Left ventricle myocardium inferior (tissue), 1 donor: Measurements from ENCODE around the gene KIF15. TPM values are rescaled to one million over a fixed set of nuclear protein-coding genes. Genes with fewer than 3 reads are reported as not detected.

Experiments used
- DNase-seq: peaks from one replicate; pipeline ENCODE4 v3.0.0-alpha.2; 2020
- H3K27ac ChIP-seq: fragments of 200-600 bp; replicated peaks from 2 replicates; pipeline ENCODE4 v1.8.0; 2021
- H3K27me3 ChIP-seq: fragments of 200-600 bp; 2 replicates; pipeline ENCODE4 v1.8.0; 2021; ENCODE audit warnings: low read depth
- H3K36me3 ChIP-seq: fragments of 200-600 bp; 2 replicates; pipeline ENCODE4 v1.8.0; 2021
- H3K4me1 ChIP-seq: fragments of 200-600 bp; 2 replicates; pipeline ENCODE4 v1.8.0; 2021
- H3K4me3 ChIP-seq: fragments of 200-600 bp; 2 replicates; pipeline ENCODE4 v1.8.0; 2021; ENCODE audit warnings: mild to moderate bottlenecking, moderate library complexity
- H3K9me3 ChIP-seq: fragments of 200-600 bp; replicated peaks from 2 replicates; pipeline ENCODE4 v1.8.0; 2021
- intact Hi-C: fragments of 100-400 bp; cut with micrococcal nuclease; formaldehyde crosslinking; loops from one replicate; pipeline ENCODE4 v1.11.0; 2022
- total RNA-seq: library from RNA; stranded (reverse); fragmentation: NEBNext Ultra II Directional; extraction: Animal tissue kit (Norgen Biotek cat#: 25700); gene quantifications from one replicate; pipeline ENCODE4 v1.2.1, GENCODE V29; 2021
- TF ChIP-seq, protein P1 (sequence below): fragments of 200-600 bp; IDR thresholded peaks from 2 replicates; pipeline ENCODE4 v1.8.0; 2021; ENCODE audit warnings: antibody characterized with exemption, mild to moderate bottlenecking, borderline replicate concordance
- donor health status: DM: no; HTN: yes; CAD: no; lungs with severe emphysema.

The KIF15 gene
- total RNA-seq, 1 donor from 2014 or later = 0.85 TPM

DNA sequence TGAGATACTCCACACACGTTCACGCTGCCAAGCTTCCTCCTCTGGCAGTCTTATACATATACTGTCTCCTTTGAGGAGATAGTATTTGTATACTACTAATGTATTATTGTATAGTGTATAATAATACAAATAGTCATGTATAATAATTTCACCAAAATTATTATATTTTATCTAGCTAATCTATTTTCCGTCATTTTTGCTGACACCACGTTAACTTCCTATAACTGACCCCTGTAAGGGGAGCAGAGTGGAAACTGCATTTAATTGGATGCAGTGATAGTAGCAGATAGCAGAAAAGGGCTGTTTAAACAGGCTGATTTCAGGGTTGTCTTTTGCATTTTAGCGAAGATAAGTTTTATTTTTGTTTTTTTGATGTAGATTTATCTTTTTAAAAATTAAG, 69.6 kb downstream of the KIF15 start:
- DNase-seq = no peak

DNA sequence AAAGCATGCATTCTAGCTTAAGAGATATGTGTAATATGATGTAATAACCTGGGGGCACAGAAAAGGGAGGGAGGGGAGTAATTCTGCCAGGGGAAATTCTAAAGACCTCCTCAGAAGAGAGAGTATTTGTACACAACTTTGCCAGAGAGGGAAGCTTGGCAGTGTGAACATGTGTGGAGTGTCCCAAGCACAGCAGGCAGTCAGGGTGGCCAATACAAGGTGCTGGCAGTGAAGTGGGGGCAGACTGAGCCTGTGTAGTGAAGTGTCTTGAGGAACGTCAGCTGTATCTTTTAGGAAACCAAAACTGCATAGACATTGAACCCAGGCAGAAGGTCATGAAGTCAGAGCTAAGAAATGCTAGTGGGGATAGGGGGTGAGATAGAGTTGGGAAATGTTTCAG, 70.4 kb downstream of the KIF15 start:
- TF ChIP-seq, protein P1, sequence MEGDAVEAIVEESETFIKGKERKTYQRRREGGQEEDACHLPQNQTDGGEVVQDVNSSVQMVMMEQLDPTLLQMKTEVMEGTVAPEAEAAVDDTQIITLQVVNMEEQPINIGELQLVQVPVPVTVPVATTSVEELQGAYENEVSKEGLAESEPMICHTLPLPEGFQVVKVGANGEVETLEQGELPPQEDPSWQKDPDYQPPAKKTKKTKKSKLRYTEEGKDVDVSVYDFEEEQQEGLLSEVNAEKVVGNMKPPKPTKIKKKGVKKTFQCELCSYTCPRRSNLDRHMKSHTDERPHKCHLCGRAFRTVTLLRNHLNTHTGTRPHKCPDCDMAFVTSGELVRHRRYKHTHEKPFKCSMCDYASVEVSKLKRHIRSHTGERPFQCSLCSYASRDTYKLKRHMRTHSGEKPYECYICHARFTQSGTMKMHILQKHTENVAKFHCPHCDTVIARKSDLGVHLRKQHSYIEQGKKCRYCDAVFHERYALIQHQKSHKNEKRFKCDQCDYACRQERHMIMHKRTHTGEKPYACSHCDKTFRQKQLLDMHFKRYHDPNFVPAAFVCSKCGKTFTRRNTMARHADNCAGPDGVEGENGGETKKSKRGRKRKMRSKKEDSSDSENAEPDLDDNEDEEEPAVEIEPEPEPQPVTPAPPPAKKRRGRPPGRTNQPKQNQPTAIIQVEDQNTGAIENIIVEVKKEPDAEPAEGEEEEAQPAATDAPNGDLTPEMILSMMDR = no peak
- Histone ChIP-seq H3K27me3 (no peaks in the 10 kb centered on the region), H3K4me1 (peaks cover 14% of the 10 kb centered on the region), H3K27ac (peak overlapping the region; percentile 75), H3K9me3 (peaks cover 12% of the 10 kb centered on the region), H3K4me3 (no peak overlapping the region), H3K36me3 (no peaks in the 10 kb centered on the region)
- DNase-seq = no peak
- intact Hi-C loops = no loop called here

More for the DNA sequence above, 69.6 kb downstream of the KIF15 start:
- Histone ChIP-seq H3K36me3 (no peaks in the 10 kb centered on the region), H3K27me3 (no peaks in the 10 kb centered on the region), H3K4me3 (no peak overlapping the region), H3K9me3 (peaks cover 4% of the 10 kb centered on the region), H3K27ac (peak overlapping the region; percentile 75), H3K4me1 (peaks cover 14% of the 10 kb centered on the region)
- intact Hi-C loops = no loop called here
- TF ChIP-seq, protein P1 = no peak

DNA sequence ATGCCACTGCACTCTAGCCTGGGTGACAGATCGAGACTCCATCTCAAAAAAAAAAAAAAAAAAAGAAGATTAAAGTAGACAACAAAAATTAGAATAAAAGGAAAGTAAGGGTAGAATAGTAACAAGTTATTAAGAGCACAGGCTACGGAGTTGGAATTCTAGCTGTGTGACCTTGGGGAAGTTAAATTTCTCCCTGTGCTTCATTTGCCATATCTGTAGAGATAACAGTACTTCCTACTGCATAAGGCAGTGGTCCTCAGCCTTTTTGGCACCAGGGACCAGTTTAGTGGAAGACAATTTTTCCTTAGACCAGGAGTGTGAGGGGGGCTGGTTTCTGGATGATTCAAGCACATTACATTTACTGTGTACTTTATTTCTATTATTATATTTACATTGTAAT, 71.4 kb downstream of the KIF15 start:
- peaks cover 20% of the 10 kb centered on the region for H3K9me3 ChIP-seq
- no peak for DNase-seq
- no peaks in the 10 kb centered on the region for H3K36me3 ChIP-seq
- H3K4me3 ChIP-seq = peak overlapping the region; percentile 58
- intact Hi-C loops = no loop called here
- peak overlapping the region; percentile 75 for H3K27ac ChIP-seq
- no peaks in the 10 kb centered on the region for H3K27me3 ChIP-seq
- peaks cover 14% of the 10 kb centered on the region for H3K4me1 ChIP-seq
- TF ChIP-seq, protein P1 = no peak

DNA sequence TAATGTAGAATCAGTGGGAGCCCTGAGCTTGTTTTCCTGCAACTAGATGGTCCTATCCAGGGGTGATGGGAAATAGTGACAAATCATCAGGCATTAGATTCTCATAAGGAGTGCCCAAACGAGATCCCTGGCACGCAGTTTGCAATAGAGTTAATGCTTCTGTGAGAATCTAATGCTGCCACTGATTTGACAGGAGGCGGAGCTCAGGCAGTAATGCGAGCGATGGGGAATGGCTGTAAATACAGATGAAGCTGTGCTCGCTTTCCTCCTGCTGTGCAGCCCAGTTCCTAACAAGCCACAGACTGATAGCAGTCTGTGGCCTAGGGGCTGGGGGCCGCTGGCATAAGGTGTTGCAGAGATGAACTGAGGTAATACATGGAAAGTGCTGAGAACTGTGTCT, 71.8 kb downstream of the KIF15 start:
- DNase-seq = peak; percentile 17
- peak overlapping the region; percentile 58 for H3K4me3 ChIP-seq

DNA sequence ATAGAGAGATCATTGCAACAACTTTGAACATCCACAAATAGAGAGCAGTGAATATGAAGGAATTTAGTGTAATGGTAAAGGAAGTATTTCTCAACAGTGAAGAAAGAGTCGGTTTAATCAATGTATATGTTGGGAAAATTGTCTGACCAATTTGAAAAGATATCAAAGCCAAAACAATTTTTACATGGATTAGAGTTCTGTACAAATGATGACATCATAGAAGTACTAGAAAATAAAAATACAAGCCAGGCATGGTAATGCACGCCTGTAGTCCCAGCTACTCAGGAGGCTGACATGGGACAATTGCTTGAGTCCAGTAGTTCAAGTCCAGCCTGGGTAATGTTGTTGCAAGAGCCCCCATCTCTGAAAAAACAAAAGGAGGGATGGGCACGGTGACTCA, 74.1 kb downstream of the KIF15 start:
- TF ChIP-seq, protein P1 = no peak
- intact Hi-C loops = no loop called here
- no peak for DNase-seq
- Histone ChIP-seq H3K9me3 (peaks cover 20% of the 10 kb centered on the region), H3K27me3 (no peaks in the 10 kb centered on the region), H3K4me1 (peaks cover 14% of the 10 kb centered on the region), H3K4me3 (no peak overlapping the region), H3K27ac (no peak overlapping the region), H3K36me3 (no peaks in the 10 kb centered on the region)

More for the DNA sequence above, 71.8 kb downstream of the KIF15 start:
- Histone ChIP-seq H3K36me3 (no peaks in the 10 kb centered on the region), H3K27ac (peak overlapping the region; percentile 75), H3K9me3 (peaks cover 20% of the 10 kb centered on the region), H3K27me3 (no peaks in the 10 kb centered on the region), H3K4me1 (peaks cover 14% of the 10 kb centered on the region)
- intact Hi-C loops = no loop called here
- TF ChIP-seq, protein P1 = no peak
